NCI-H2107 (cell line): ENCODE data around the gene TYW1.
"Not testable (repeated sequence)": the region's sequence is repeated elsewhere in the genome, so short reads cannot be mapped to it uniquely, and the experiment has no call there.

Experiments used
- DNase-seq: peaks from one replicate; lab custom pipeline; 2025; lab: John Stamatoyannopoulos, UW

Gene TYW1

GRCh38 chr7:66995050-66995776 lies 1.4 kb upstream of the TYW1 start, which contains the start of gene SBDS:
SBDS (minus strand) TSS chr7:66995586; CDS start chr7:66995417, 169 bp downstream.
- peak; percentile 96 for DNase-seq

GRCh38 chr7:67000601-67001258 lies 4.1 kb downstream of the TYW1 start:
- DNase-seq, result not testable (repeated sequence)

- DNase-seq, result not testable (repeated sequence)
These were observed 7.5 kb downstream of the TYW1 start for GRCh38 chr7:67004145-67004544.

- DNase-seq, result no peak
These were observed 10.3 kb downstream of the TYW1 start for GRCh38 chr7:67006965-67007364.

- no peak for DNase-seq
These were observed 11.6 kb downstream of the TYW1 start for GRCh38 chr7:67008260-67008659.

- not testable (repeated sequence) for DNase-seq
These were observed 13.0 kb downstream of the TYW1 start for GRCh38 chr7:67009677-67010076.

GRCh38 chr7:67014076-67014622 lies 17.5 kb downstream of the TYW1 start:
- DNase-seq, result not testable (repeated sequence)

GRCh38 chr7:67017971-67018370 lies 21.3 kb downstream of the TYW1 start:
- DNase-seq, result not testable (repeated sequence)

GRCh38 chr7:67018940-67019339 lies 22.3 kb downstream of the TYW1 start:
- no peak for DNase-seq

GRCh38 chr7:67019562-67020390 lies 23.1 kb downstream of the TYW1 start:
- no peak for DNase-seq

GRCh38 chr7:67021260-67021659 lies 24.6 kb downstream of the TYW1 start:
- no peak for DNase-seq

- DNase-seq, result no peak
These were observed 25.9 kb downstream of the TYW1 start for GRCh38 chr7:67022511-67022910.

- DNase-seq, result not testable (repeated sequence)
These were observed 28.8 kb downstream of the TYW1 start for GRCh38 chr7:67025459-67025858.

GRCh38 chr7:67031685-67032084 lies 35.1 kb downstream of the TYW1 start:
- not testable (repeated sequence) for DNase-seq

- DNase-seq, result no peak
These were observed 36.6 kb downstream of the TYW1 start for GRCh38 chr7:67033251-67033650.

- peak; percentile 41 for DNase-seq
These were observed 40.1 kb downstream of the TYW1 start for GRCh38 chr7:67036432-67037395.

- DNase-seq, result not testable (repeated sequence)
These were observed 44.2 kb downstream of the TYW1 start for GRCh38 chr7:67040832-67041231.

GRCh38 chr7:67042781-67043558 lies 46.3 kb downstream of the TYW1 start:
- DNase-seq, result not testable (repeated sequence)

GRCh38 chr7:67043559-67043930 lies 46.9 kb downstream of the TYW1 start:
- DNase-seq, result not testable (repeated sequence)

- no peak for DNase-seq
These were observed 48.9 kb downstream of the TYW1 start for GRCh38 chr7:67045496-67045995.
